GM23248 (cell line): ENCODE measurements around the gene GPR176. TPM values are rescaled to one million over a fixed set of nuclear protein-coding genes. Genes with fewer than 3 reads are reported as not detected.

Experiments used
- DNase-seq: peaks from one replicate; pipeline ENCODE4 v3.0.0-alpha.2; 2015
- H2AFZ ChIP-seq: fragments of 200-600 bp; sonication (generic); 2 replicates; pipeline ENCODE4 v1.6.1; 2016; ENCODE audit warnings: antibody characterized with exemption
- H3F3A ChIP-seq: fragments of 200-600 bp; sonication (generic); 2 replicates; pipeline ENCODE4 v1.6.1; 2016; ENCODE audit warnings: mild to moderate bottlenecking, antibody characterized with exemption, mixed run types; ENCODE audit not compliant: insufficient read depth
- H3K27ac ChIP-seq: fragments of 200-600 bp; sonication (generic); 2 replicates; pipeline ENCODE4 v1.5.1; 2016; ENCODE audit warnings: mild to moderate bottlenecking
- H3K27me3 ChIP-seq: fragments of 200-600 bp; sonication (generic); replicated peaks from 2 replicates; pipeline ENCODE4 v1.6.1; 2016; ENCODE audit warnings: mild to moderate bottlenecking; ENCODE audit not compliant: insufficient read depth
- H3K36me3 ChIP-seq: fragments of 200-600 bp; sonication (generic); 2 replicates; pipeline ENCODE4 v1.6.1; 2016; ENCODE audit warnings: low read depth, mild to moderate bottlenecking
- H3K4me1 ChIP-seq: fragments of 200-600 bp; sonication (generic); 2 replicates; pipeline ENCODE4 v1.6.1; 2016; ENCODE audit warnings: mild to moderate bottlenecking; ENCODE audit not compliant: insufficient read depth
- H3K4me2 ChIP-seq: fragments of 200-600 bp; sonication (generic); one replicate; pipeline ENCODE4 v1.6.1; 2016; ENCODE audit warnings: mild to moderate bottlenecking; ENCODE audit not compliant: unreplicated experiment
- H3K4me3 ChIP-seq: fragments of 200-600 bp; sonication (generic); 2 replicates; pipeline ENCODE4 v1.5.1; 2016; ENCODE audit warnings: mild to moderate bottlenecking
- H3K79me2 ChIP-seq: fragments of 200-600 bp; sonication (generic); 2 replicates; pipeline ENCODE4 v1.6.1; 2016; ENCODE audit warnings: mild to moderate bottlenecking; ENCODE audit not compliant: insufficient read depth
- H3K9ac ChIP-seq: fragments of 200-600 bp; sonication (generic); 2 replicates; pipeline ENCODE4 v1.6.1; 2016; ENCODE audit warnings: mild to moderate bottlenecking
- H3K9me2 ChIP-seq: fragments of 200-600 bp; sonication (generic); 2 replicates; pipeline ENCODE4 v1.6.1; 2016; ENCODE audit warnings: mixed run types, mild to moderate bottlenecking, moderate library complexity; ENCODE audit not compliant: insufficient read depth
- H3K9me3 ChIP-seq: fragments of 200-600 bp; sonication (generic); one replicate; pipeline ENCODE4 v1.6.1; 2017; ENCODE audit warnings: low read depth
- H4K20me1 ChIP-seq: fragments of 200-600 bp; sonication (generic); 2 replicates; pipeline ENCODE4 v1.6.0; 2016; ENCODE audit not compliant: insufficient read depth
- EZH2 ChIP-seq: fragments of 200-600 bp; sonication (generic); IDR thresholded peaks from 2 replicates; pipeline ENCODE4 v1.6.1; 2018; ENCODE audit warnings: antibody characterized with exemption, mild to moderate bottlenecking; ENCODE audit not compliant: insufficient read depth, poor library complexity, severe bottlenecking
- EZH2phosphoT487 ChIP-seq: fragments of 200-600 bp; sonication (generic); IDR thresholded peaks from 2 replicates; pipeline ENCODE4 v1.6.1; 2018; ENCODE audit warnings: antibody characterized with exemption, moderate library complexity, mild to moderate bottlenecking, low read depth; ENCODE audit not compliant: insufficient read depth
- WGBS, 2 experiments: methylation state at CpG; one replicate each; pipeline ENCODE4 v1.1.6; 2015 to 2017; ENCODE audit warnings: low lambda C conversion rate in 2 of 2, low coverage in 1 of 2; ENCODE audit errors: missing lambda C conversion rate in 2 of 2; 5-methylcytosine and 5-hydroxymethylcytosine counted together
- in situ Hi-C: fragments of 300-500 bp; cut with MboI; formaldehyde crosslinking; loops from 2 replicates; pipeline ENCODE4 v1.15.0; 2020
- polyA plus RNA-seq: library from polyadenylated mRNA; unstranded; fragments of >200 nt; fragmentation: Nextera tagmentation; extraction: Ambion mirVana; gene quantifications from 2 replicates; pipeline ENCODE4 v1.2.1, GENCODE V29; 2016
- total RNA-seq: library from RNA; depleted of rRNA; stranded (reverse); fragments of >200 nt; shearing (Covaris generic); gene quantifications from 2 replicates; pipeline ENCODE4 v1.2.3, GENCODE V29; 2014

The GPR176 gene
- total and polyA plus RNA-seq, 2 experiments from 2014 or later = 161 to 254 TPM

DNA sequence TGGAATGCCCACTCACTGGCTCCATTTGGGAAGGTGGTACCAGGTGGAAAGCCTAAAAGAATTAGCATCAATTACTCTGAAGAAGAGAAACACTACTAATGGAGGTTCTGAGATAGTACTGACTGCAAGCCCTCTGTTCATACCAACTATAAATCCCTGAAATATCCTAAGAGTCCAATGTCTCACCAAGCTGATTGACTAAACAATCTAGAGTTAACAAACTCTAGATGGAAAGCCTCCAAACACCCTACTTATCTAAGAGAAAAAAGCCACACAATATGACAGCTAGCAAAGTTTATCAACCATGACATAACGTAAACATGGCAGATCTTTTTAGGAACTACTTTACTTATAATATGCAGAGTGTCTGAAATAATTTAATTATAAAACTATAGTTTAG is 59.2 kb downstream of the GPR176 start:
- Histone ChIP-seq H3K4me1 (no peaks in the 10 kb centered on the region), H3K9ac (no peak overlapping the region), H3F3A (0 out of 2 replicates have a peak, but pooled peaks cover 4% of the 10 kb centered on the region), H3K9me2 (no peaks in the 10 kb centered on the region; the same call in 1 of the 2 replicates), H3K27ac (no peak overlapping the region), H3K4me2 (no peak overlapping the region), H2AFZ (no peak overlapping the region), H3K36me3 (peaks cover 16% of the 10 kb centered on the region), H3K79me2 (peaks cover 100% of the 10 kb centered on the region), H3K27me3 (no peaks in the 10 kb centered on the region), H3K9me3 (no peaks in the 10 kb centered on the region), H3K4me3 (no peak overlapping the region), H4K20me1 (peaks cover 13% of the 10 kb centered on the region; the same call in 1 of the 2 replicates)
- TF ChIP-seq EZH2phosphoT487 = no peak
- TF ChIP-seq EZH2 = no peak
- WGBS, 2 experiments = 97 to 100% methylated on average over 1 of the region's 1 CpG
- in situ Hi-C loops = no loop called here
- no peak for DNase-seq

DNA sequence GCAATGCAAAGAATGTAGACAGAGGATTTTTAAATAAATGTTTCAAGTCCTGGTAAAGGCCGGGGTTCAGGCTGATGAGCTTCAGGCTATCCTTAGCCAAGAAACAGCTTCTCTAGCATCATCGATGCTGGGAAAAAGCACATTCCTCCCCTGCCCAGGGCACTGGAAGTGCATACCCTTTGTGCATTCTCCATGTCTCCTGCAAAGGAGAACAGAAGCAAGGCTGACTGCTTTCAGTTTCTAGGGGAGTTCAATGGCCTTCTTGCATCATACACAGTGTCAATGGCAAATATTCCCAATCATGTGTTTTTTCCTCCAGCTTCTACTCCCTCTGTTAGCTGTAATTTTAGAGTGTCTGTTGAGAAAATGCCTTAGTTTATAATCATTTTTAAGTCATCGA is 59.9 kb downstream of the GPR176 start:
- no peaks in the 10 kb centered on the region for H3F3A ChIP-seq
- H3K4me3 ChIP-seq = no peak overlapping the region
- 95 to 97% methylated on average over 3 of the region's 3 CpGs for WGBS, 2 experiments
- no peaks in the 10 kb centered on the region for H3K4me1 ChIP-seq
- H3K27me3 ChIP-seq = no peaks in the 10 kb centered on the region
- no peaks in the 10 kb centered on the region; the same call in 1 of the 2 replicates for H3K9me2 ChIP-seq
- H3K27ac ChIP-seq = no peak overlapping the region
- no peak for TF ChIP-seq EZH2
- TF ChIP-seq EZH2phosphoT487 = no peak
- H3K36me3 ChIP-seq = peaks cover 16% of the 10 kb centered on the region
- no peak overlapping the region for H2AFZ ChIP-seq
- no peaks in the 10 kb centered on the region for H3K9me3 ChIP-seq
- H3K9ac ChIP-seq = no peak overlapping the region
- H3K4me2 ChIP-seq = no peak overlapping the region
- H3K79me2 ChIP-seq = peaks cover 100% of the 10 kb centered on the region
- in situ Hi-C loops = no loop called here
- 0 out of 2 replicates have a peak, but pooled peaks cover 6% of the 10 kb centered on the region for H4K20me1 ChIP-seq
- DNase-seq = no peak

DNA sequence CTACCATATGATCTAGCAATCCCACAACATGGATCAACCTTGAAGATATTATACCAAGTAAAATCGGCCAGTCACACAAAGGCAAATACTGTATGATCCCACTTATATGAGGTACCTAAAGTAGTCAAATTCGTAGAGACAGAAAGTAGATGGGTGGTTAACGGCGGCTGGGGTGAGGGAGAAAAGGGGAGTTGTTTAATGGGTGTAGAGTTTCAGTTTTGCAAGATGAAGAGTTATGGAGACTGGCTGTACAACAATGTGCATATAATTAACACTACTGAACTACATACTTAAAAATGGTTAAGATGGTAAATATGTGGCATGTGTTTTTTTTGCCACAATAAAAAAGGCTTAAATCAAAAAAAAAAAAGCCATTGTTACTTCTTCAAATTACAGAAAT is 60.4 kb downstream of the GPR176 start:
- no peak overlapping the region for H3K4me3 ChIP-seq
- H3K9me2 ChIP-seq = no peaks in the 10 kb centered on the region; the same call in 1 of the 2 replicates
- no peak overlapping the region for H3K27ac ChIP-seq
- peaks cover 100% of the 10 kb centered on the region for H3K79me2 ChIP-seq
- 0 out of 2 replicates have a peak, but pooled peaks cover 3% of the 10 kb centered on the region for H3K4me1 ChIP-seq
- 0 out of 2 replicates have a peak, but pooled peaks cover 5% of the 10 kb centered on the region for H4K20me1 ChIP-seq
- no peaks in the 10 kb centered on the region for H3K9me3 ChIP-seq
- H3F3A ChIP-seq = no peaks in the 10 kb centered on the region
- DNase-seq = no peak
- peaks cover 16% of the 10 kb centered on the region for H3K36me3 ChIP-seq
- WGBS, 2 experiments = 94 to 96% methylated on average over 4 of the region's 4 CpGs
- no peak overlapping the region for H3K9ac ChIP-seq
- no peak overlapping the region for H3K4me2 ChIP-seq
- TF ChIP-seq EZH2 (no peak), EZH2phosphoT487 (no peak)
- in situ Hi-C loops = no loop called here
- no peak overlapping the region for H2AFZ ChIP-seq
- H3K27me3 ChIP-seq = no peaks in the 10 kb centered on the region

DNA sequence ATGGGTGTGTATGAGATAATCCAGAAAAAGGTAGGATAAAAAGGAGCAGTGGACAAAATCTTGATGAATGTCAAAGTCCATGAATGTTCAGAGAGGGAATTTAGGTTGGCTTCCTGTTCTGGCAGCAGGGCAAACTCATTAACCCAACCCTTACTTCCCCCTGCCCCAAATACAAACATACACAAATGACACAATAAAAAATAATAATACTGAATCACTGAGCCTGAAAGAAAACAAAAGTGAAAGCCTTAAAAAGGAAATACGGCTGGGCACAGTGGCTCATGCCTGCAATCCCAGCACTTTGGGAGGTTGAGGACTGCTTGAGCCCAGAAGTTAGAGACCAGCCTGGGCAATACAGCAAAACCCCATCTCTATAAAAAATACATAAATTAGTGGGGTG is 62.9 kb downstream of the GPR176 start:
- Histone ChIP-seq H3K79me2 (peaks cover 100% of the 10 kb centered on the region), H3F3A (peaks cover 21% of the 10 kb centered on the region), H4K20me1 (0 out of 2 replicates have a peak, but pooled peaks cover under 1% of the 10 kb centered on the region), H3K27me3 (no peaks in the 10 kb centered on the region), H3K9me2 (no peaks in the 10 kb centered on the region; the same call in none of the 2 replicates), H3K4me2 (no peak overlapping the region), H3K9ac (no peak overlapping the region), H3K9me3 (no peaks in the 10 kb centered on the region), H3K4me1 (peaks cover 28% of the 10 kb centered on the region), H3K4me3 (no peak overlapping the region), H3K27ac (no peak overlapping the region), H2AFZ (no peak overlapping the region), H3K36me3 (peaks cover 13% of the 10 kb centered on the region)
- TF ChIP-seq EZH2 (no peak), EZH2phosphoT487 (no peak)
- 61 to 69% methylated on average over 1 of the region's 1 CpG for WGBS, 2 experiments
- no peak for DNase-seq
- in situ Hi-C loops = no loop called here

DNA sequence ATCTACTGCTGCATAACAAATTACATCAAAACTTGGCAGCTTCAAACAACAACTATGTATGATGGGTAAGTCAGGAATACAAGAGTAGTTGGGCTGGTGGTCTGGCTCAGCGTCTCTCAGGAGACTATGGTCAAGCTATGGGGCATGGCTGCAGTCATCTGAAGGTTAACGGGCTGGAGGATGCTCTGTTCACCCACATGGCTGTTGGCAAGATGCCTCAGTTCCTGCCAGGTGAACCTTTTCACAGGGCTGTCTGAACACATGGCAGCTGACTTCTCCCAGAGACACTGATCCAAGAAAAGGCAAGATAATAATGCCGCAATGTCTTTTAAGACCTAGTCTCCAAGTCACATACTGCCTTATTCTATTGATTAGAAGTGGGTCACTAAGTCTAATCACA is 63.7 kb downstream of the GPR176 start:
- Histone ChIP-seq H3F3A (peaks cover 29% of the 10 kb centered on the region), H3K79me2 (peaks cover 100% of the 10 kb centered on the region), H2AFZ (no peak overlapping the region), H4K20me1 (no peaks in the 10 kb centered on the region), H3K36me3 (peaks cover 12% of the 10 kb centered on the region), H3K9me2 (no peaks in the 10 kb centered on the region; the same call in none of the 2 replicates), H3K9ac (no peak overlapping the region), H3K4me2 (no peak overlapping the region), H3K27me3 (no peaks in the 10 kb centered on the region), H3K4me1 (peaks cover 35% of the 10 kb centered on the region), H3K4me3 (no peak overlapping the region), H3K9me3 (no peaks in the 10 kb centered on the region), H3K27ac (no peak overlapping the region)
- WGBS, 2 experiments = 92 to 98% methylated on average over 3 of the region's 3 CpGs
- TF ChIP-seq EZH2phosphoT487 (no peak), EZH2 (no peak)
- DNase-seq = no peak
- in situ Hi-C loops = no loop called here
